MCF 10A (cell line): ENCODE results near the gene PTPRN2. TPM values are rescaled to one million over a fixed set of nuclear protein-coding genes. Genes with fewer than 3 reads are reported as not detected.
"Not testable (repeated sequence)": the region's sequence is repeated elsewhere in the genome, so short reads cannot be mapped to it uniquely, and the experiment has no call there.

Experiments used
- BruUV-seq: library from RNA; stranded (reverse); fragments of 400-500 nt; replicated peaks from 2 replicates; lab custom pipeline; 2021; lab: Mats Ljungman, UMichigan
- CTCF ChIA-PET: fragments of 300-600 bp; sonication (Branson Sonifier 250); formaldehyde crosslinking; extraction: SDS; loops from one replicate; lab custom pipeline; 2021; ENCODE audit warnings: antibody characterized with exemption, inconsistent platforms; lab: Yijun Ruan, JAX
- POLR2A ChIA-PET: fragments of 300-600, 350-650 bp; sonication (Branson Sonifier 250); formaldehyde crosslinking; extraction: SDS; loops from one replicate; lab custom pipeline; 2020; ENCODE audit warnings: antibody characterized with exemption, inconsistent platforms; lab: Yijun Ruan, JAX
- DNase-seq: peaks from one replicate; pipeline ENCODE4 v3.0.0-alpha.2; 2018; ENCODE audit not compliant: unreplicated experiment
- H3K27ac Mint-ChIP-seq: one replicate; pipeline ENCODE4 v1.8.0; 2022; ENCODE audit warnings: mild to moderate bottlenecking, low read depth, mixed read lengths; ENCODE audit not compliant: unreplicated experiment
- H3K27me3 Mint-ChIP-seq: one replicate; pipeline ENCODE4 v1.8.0; 2022; ENCODE audit warnings: mixed read lengths; ENCODE audit not compliant: insufficient read depth, unreplicated experiment
- H3K36me3 Mint-ChIP-seq: one replicate; pipeline ENCODE4 v1.8.0; 2022; ENCODE audit warnings: mild to moderate bottlenecking, moderate library complexity, mixed read lengths; ENCODE audit not compliant: insufficient read depth, unreplicated experiment
- H3K4me1 Mint-ChIP-seq: one replicate; pipeline ENCODE4 v1.8.0; 2022; ENCODE audit warnings: mixed read lengths; ENCODE audit not compliant: insufficient read depth, unreplicated experiment
- H3K4me3 Mint-ChIP-seq: one replicate; pipeline ENCODE4 v1.8.0; 2022; ENCODE audit warnings: mild to moderate bottlenecking, moderate library complexity, mixed read lengths; ENCODE audit not compliant: unreplicated experiment
- H3K9me3 Mint-ChIP-seq: one replicate; pipeline ENCODE4 v1.8.0; 2022; ENCODE audit warnings: mixed read lengths; ENCODE audit not compliant: unreplicated experiment
- CTCF ChIP-seq: fragments of 200-600 bp; IDR thresholded peaks from one replicate; pipeline ENCODE4 v1.8.0; 2022; ENCODE audit warnings: antibody characterized with exemption, mild to moderate bottlenecking; ENCODE audit not compliant: unreplicated experiment
- intact Hi-C: fragments of 100-400 bp; cut with micrococcal nuclease; formaldehyde crosslinking; loops from 2 replicates; pipeline ENCODE4 v1.14.1; 2022
- total RNA-seq: library from RNA; stranded (reverse); gene quantifications from 2 replicates; pipeline ENCODE4 v1.2.3, GENCODE V29; 2022

The PTPRN2 gene
- total RNA-seq, 1 experiment from 2014 or later: 4.5 TPM

- Mint-ChIP-seq H3K27me3 (peaks cover 13% of the 10 kb centered on the region), H3K4me3 (no peak overlapping the region), H3K36me3 (no peaks in the 10 kb centered on the region), H3K9me3 (no peaks in the 10 kb centered on the region), H3K27ac (no peak overlapping the region), H3K4me1 (no peaks in the 10 kb centered on the region)
- no peak for TF ChIP-seq CTCF
- DNase-seq: no peak
- BruUV-seq: no TSS peak
- CTCF ChIA-PET: no interaction called here
- POLR2A ChIA-PET: no interaction called here
- intact Hi-C loops: no loop called here
Measured at GRCh38 chr7:158534598-158534997, 53.0 kb downstream of the PTPRN2 start.

GRCh38 chr7:158534134-158534515 is 53.5 kb downstream of the PTPRN2 start:
- H3K36me3 Mint-ChIP-seq, CTCF ChIA-PET, DNase-seq: not testable (repeated sequence)

GRCh38 chr7:158533386-158534133 is 54.1 kb downstream of the PTPRN2 start:
- ChIA-PET CTCF (no interaction called here), POLR2A (no interaction called here)
- peaks cover 13% of the 10 kb centered on the region for H3K27me3 Mint-ChIP-seq
- no peaks in the 10 kb centered on the region for H3K36me3 Mint-ChIP-seq
- H3K4me3 Mint-ChIP-seq: no peak overlapping the region
- H3K9me3 Mint-ChIP-seq: no peaks in the 10 kb centered on the region
- intact Hi-C loops: no loop called here
- no peak for DNase-seq
- TF ChIP-seq CTCF: no peak
- BruUV-seq: no TSS peak
- H3K4me1 Mint-ChIP-seq: peaks cover 5% of the 10 kb centered on the region
- H3K27ac Mint-ChIP-seq: no peak overlapping the region

More at GRCh38 chr7:158534134-158534515, 53.5 kb downstream of the PTPRN2 start:
- POLR2A ChIA-PET, BruUV-seq, H3K4me1 Mint-ChIP-seq, H3K27ac Mint-ChIP-seq, H3K9me3 Mint-ChIP-seq, intact Hi-C loops, H3K4me3 Mint-ChIP-seq: not testable (repeated sequence)
- H3K27me3 Mint-ChIP-seq: peaks cover 13% of the 10 kb centered on the region

GRCh38 chr7:158532093-158532627 is 55.5 kb downstream of the PTPRN2 start:
- CTCF ChIA-PET: no interaction called here

More at GRCh38 chr7:158532093-158532627, 55.5 kb downstream of the PTPRN2 start:
- no peak for DNase-seq
- intact Hi-C loops: no loop called here
- no TSS peak for BruUV-seq
- H3K4me1 Mint-ChIP-seq: peaks cover 5% of the 10 kb centered on the region
- POLR2A ChIA-PET: no interaction called here
- H3K4me3 Mint-ChIP-seq: no peak overlapping the region
- no peak for TF ChIP-seq CTCF
- no peak overlapping the region for H3K27ac Mint-ChIP-seq
- no peaks in the 10 kb centered on the region for H3K9me3 Mint-ChIP-seq
- no peaks in the 10 kb centered on the region for H3K36me3 Mint-ChIP-seq
- peaks cover 13% of the 10 kb centered on the region for H3K27me3 Mint-ChIP-seq
